ENCODE measurements around the gene TSKU.

The TSKU gene

DNA sequence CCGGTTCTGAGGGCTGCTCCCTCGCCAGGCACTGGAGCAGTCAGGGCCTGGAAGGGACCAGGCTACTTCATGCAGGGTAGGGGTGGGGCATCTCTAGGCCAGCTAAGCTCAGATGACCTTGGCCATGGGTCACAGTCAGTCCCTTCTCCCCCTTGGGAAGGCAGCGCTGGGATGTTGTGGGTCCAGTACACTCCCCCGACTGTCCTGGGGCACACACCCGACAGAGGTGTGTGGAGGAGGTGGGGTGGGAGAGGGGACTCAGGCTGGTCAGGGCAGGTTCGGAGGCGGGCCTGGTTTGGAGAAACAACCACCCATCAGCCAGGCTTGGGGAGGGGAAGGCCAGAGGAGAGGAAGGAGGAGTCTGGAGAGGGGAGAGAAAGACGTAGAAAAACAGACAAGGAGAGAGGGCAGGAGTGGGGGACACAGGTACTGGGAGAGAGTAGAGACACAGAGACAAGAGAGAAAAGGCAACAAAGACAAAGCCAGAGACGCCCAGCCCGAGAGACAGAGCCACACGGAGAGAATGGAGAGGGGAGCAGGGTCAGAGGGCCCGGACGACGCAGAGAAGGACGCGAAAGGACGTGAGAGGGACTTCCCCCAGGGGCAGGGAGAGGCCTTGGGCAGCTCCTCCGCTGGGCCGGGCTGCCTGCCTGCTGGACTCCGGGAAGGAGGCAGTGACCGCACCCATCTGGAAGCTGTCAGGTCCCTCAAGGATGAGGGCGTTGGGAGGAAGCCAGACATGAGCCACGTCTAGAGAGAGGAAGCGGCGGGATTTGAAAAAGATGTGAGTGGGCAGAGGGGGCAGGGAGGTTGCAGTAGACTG is 30.6 kb upstream of the TSKU start:
- no peak for DNase-seq

DNA sequence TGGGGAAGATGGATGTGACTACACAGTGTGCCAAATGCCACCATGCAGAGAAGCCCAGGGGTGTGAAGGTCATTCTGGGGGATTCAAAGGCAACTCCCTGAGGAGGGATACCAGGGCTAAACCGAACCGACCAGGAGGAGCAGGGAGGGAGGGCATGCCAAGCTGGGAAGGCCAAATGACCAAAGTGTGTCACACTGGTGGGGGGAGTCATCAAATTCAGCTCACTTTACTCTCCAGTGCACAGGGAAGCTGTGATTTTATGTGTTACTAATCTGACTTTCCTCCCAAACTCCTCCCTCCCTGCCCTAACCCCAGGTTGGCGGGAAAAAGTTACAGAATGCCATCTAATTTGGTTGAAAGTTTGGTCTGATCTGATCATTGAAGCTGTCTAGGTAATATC is 29.7 kb upstream of the TSKU start:
- no peak for DNase-seq

DNA sequence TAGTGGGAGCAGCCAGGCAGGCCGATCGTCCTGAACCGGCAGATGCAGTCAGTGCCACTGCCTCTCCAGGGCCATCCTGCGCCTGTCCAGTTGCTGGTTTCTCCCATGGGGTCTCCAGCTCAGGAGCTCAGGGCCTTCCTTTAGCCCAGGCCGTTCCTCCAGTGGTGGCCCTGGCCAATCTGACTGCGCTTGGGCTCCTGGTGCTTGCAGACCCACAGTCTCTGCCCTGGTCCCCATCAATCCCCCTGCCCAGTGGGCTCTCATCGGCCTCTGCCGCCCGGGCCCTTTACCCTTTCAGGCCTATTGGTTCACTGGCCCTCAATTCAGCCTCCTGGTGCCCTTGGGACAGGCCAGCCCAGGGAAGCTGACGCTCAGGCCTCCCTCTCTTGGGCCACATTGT is 29.2 kb upstream of the TSKU start:
- no peak for DNase-seq

DNA sequence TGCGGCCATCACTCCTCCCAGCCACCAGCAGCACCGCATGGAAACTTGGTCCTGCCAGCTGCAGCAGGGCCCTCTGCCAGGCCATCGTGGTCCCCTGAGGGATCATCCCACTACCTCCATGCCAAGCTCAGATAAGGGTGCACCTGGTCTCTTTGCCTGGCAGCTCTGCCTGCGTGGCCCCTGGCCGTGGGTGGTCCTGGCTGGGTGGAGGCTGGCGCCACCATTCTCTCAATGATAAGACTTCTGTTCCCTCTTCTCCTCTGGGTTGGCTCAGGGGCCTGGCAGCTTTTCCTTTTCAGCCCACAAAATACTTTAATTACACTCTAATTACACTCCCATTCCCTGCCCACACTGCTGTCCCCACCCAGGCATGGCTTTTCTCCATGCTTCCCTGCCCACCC is 26.8 kb upstream of the TSKU start:
- DNase-seq, result no peak

DNA sequence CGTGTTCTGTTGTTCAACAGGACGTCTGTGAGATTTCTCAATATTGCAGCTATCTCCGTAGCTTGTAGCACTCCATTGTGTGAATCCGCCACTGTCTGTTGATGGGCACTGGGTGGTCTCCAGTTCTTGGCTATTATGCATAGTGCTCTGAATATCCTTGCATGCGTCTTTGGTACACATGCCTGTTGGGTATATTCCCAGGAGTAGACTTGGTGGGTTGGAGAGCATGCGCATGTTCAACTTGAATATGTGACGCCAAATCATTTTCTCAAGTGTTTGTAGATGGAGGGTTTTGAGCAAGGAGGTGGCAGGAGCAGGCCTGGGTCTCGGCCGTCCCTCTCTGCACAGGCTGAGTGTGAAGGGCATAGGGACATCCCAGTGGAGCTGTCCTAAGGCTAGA is 24.8 kb upstream of the TSKU start:
- DNase-seq, result no peak

DNA sequence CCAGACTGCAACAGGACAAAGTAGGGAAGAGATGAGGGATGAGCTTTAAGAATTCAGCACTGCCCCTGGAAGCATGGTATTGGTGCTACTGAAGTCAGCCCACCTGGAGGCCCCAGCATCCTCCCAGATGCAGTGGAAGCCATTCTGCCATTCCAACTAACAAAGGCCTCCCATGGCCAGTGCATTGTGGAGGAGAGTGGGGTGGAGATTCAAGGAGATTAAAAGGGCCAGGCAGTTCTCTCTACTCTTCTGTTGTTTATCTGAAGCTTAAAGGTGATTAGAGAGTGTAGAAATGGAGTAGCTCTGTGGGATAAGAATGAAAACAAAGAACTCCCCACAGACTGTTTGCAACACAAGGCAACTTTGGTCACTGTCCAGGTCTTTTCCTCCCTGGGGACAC is 24.1 kb upstream of the TSKU start:
- DNase-seq, result no peak

DNA sequence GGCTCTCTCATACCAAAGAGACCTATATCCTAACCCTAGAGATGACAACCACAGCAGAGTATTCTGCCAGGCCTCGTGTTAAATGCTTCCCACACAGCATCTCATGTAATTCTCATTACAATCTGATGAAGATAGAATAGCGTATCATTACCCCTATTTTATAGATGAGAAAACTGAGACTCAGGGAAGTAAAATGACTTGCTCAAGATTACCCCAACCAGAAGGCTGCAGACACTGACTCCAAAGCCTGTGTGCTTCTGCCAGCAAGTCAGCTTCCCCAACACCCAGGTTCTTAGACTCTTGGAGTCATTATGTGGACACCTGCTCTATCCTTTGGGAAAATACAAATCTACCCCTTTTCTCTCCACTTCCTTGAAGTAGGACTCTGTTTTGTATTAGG is 23.6 kb upstream of the TSKU start:
- DNase-seq, result no peak

DNA sequence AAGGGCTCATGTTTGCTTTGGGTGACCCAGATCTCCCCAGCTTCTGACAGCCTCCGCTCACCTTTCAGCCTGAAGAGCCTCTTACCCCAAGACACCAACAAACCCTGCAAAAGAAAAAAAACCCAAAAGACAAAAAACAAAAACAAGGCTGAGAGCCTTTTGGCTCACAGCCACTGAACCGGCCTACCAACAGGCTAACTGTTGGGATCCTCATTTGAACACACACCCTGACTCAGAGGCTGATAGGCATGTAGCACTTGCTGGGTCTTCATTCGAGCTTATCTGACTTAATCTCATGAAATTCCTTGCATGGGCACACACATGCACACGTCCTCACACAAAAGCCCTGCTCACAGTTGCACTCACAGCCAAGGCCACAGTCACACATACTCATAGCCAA is 22.9 kb upstream of the TSKU start:
- no peak for DNase-seq

DNA sequence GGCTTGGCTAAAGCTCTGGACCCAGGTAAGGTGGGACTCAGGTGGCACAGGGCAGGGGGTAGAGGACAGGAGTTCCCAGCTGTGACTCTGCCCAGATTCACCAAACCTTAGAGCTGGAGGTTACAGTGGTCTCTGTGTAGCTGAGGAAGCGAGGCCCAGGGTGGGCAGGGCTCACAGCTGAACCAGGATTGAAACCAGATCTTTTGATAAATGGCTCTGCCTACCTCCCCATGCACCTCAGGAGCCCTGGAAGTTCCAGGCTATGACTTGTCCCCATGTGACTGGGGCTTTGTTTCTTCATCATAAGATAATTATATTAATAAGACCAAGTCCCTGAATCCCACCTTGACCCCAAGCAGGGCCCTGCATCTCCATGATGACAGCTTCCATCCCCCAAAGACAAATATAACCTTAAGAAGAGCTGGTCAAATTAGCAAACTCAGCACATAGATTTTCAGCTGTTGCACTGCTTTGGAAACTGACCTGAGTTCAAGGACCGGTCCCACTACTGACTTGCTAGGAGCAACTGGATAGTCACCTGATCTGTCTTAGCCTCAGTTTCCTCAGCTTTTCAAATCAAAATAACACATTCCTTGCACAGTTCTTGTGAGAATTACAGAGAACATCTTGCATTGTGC is 21.3 kb upstream of the TSKU start:
- DNase-seq, result no peak

DNA sequence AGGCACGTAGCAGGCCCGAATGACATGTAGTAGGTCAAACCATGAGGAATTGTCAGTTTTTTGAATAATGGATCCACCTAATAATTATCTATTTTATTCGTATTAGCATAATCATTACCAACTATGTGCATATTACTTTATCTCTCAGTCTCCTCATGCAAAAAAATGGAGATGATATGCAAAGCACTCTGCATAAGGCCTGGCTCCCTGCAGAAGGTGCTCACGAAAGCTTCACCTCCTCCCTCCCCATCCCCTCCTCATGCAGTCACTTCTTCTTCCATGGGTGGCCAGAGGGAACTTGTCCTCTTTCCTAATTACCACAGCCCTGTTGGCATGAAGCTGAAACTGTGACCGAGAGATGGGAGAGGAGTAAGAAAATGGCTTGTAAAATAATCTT is 20.8 kb upstream of the TSKU start:
- DNase-seq, result no peak

DNA sequence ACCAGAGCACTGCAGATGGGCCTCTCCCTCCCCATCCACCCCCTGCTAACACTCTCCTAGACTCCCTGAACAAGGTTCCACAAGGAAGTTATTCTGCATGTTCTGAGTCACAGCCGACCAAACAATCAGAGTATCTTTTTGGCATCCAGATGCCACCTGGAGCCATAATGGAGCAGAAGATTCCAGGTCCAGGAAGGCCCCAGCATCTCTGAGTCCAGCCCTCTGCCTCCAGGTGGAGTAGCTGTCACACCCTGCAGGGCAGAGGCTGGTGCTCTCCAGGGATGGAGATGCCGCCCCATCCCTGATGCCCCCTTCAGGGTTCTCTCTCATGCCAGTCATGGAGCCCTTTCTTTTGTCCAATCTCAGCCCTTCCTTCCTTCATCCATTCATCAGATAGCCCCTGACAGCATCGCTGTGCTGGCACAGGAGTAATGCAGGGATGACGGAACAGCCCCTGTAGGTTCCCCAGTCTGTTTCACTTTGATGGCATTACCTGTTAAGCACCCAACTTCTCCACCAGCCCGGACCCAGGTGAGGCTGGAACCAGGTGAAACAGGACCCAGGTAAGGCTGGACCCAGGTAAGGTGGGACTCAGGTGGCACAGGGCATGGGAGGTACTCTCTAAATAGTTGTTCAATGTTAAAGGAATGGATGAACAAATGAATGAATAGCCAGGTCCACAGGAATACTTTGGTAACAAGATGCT is 20.1 kb upstream of the TSKU start:
- DNase-seq, result no peak

DNA sequence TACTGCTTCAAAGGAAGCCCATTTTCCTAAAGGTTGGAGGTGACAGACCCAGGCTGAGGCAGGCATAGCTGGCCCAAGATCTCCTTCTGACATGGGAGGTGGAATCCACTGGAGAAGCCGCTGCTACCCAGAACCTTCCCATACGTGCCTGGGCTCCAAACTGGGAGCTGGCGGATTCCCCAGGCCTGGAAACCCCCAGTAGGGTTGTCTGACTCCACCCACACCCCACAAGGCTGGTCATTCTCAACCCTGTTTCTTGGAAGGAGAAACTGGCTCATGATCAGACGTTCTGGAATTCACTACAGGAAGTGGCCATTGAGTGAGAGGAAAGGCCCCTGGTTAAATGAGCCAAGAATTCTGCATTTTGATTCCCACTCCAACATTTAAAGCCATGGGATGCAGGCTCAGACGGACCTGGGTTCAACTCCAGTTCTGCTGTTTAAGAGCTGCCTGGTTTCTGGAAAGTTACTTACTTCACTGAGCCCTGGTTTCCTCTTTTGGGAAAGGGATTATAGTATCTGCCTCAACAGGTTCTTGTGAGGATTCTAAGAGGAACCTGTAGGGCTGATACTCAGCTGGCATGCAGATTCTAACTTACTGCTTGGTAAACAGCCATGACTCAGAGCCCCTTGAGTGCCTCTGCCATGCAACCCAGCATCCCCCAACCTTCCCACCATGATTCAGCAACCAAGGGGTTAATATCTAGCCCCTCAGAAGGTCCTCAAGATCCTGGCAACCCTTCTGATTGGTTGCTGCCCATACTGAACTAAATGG is 19.4 kb upstream of the TSKU start:
- DNase-seq, result peak in 15 of 51 donors; percentile 5 to 44 (median 24)

DNA sequence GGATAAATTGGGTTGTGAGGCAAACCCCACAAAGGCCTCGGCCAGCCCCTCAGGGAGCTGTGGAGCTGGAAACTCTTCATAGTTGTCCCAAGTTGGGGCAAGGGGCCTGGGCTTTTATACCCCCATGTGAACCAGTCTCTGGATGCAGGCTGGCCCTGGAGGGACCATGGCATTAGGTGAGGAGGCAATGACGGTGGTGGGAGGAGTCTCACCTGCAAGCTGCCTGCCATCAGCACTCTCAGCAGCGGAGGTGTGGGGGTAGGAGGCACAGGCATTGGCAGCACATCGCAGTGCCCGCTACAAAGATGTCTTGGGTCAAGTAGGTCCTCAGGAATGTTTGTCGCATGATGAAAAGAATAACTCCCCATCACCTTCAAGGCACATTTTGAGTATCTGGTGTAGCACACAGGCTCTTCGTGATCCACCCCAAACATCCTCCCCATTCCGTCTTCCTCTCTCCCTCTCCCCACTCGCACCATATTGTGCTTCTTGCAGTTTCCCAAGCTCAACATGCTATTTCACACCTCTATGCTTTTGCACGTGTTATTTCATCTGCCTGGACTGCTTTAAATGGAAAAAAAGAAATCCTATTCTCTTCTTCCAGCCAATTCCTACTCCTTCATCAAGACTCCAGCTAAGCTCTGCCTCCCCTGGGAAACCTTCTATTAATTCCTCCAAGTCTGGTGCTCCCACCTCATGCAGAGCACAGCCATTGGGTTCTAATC is 18.1 kb upstream of the TSKU start:
- no peak for DNase-seq

DNA sequence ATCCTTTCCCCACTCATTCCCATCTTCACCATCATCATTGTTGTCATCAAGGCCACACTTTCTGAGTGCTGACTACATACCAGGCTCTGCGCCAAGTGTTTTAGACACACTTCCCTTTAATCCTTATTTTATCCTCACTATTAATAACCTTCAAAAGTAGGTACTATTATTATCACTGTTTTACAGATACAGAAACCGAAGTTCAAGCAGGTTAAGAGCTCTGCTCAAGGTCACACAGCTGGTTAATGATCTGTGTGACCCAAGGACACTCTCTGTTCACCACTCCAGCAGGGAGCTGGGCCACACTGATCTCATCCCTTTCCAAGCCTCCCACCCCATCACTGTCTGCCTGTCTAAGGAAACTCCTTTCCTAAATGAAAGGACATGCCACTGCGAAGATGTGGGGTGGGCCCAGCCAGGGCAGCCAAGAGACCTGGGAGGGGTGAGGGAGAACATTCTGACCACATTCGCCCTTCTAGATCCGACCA is 17.2 kb upstream of the TSKU start:
- DNase-seq, result no peak

DNA sequence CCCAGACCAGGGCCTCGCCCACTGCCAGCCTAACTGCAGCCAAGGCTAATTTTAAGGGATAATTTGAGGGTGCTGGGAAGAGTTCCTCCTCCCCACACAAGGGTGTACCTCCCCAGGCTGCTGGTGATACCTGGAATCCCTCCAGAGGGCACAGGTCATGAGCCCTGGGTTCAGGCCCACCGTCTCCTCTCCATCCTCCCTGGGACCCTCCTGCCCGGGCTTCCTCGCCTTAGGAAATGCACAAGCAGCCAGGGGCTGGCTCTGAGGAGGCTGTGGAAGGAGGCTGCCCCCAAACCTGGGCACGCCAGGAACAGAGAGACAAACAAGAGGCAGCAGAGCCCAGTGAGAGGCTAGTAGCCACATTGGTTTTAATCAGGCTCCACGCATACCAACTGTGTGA is 16.6 kb upstream of the TSKU start:
- no peak for DNase-seq

DNA sequence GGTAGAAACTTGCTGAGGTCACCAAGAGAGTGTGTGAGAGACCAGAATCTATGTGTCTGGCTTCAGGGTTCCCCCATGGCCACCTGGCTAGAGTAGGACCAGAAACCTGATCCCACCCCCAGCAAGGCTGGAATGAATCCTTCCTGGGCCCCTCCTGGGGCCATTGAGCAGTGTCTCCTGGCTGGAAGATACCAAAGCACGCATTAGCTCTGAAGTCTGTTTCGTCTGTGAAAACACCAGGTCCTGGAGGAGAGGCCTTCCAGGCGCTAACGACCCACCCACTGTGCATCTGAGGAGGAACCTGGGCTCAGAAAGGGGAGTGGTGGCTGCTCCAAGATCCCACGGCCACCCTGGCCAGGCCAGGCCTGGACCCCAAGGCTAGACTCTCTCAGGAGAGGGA is 15.5 kb upstream of the TSKU start:
- DNase-seq, result no peak

DNA sequence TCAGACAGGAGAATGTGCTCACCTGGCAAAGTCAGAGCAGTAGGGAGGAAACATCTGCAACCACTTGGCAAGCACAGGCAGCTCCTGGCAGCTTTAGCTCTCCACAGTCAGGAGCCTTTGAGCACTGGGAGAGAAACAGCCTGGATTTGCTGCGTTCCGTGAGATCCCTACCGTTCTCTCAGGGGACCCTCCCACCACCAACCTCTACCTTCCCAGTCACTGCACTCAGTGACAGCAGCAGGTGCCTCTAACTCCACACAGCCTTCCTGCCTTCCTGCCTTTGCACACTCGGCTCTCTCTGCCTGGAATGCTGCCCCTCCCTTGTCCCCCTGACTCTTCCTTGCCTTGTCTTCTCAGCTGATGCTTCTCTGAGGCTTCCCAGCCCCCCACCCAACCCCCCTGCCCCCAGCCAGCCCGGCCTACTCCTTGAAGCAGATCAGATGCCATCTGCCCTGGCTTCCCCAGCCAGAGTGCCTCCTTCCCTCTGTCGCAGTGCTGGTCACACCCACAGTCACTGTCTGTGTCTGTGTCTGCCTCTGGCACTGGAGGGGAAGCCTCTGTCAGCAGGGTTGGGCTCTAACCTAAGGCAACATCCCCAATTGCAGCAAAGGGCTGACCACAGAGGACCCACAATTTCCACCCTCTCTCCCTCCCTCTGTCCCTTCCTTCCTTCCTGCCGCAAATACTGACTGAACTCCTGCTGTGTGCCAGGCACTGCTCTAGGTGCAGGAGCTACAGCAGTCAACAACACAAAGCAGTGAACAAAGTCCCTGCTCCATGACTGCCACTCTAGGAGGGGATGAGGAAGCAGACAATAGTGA is 14.9 kb upstream of the TSKU start:
- peak in 3 of 51 donors; percentile 9 to 25 (median 18) for DNase-seq

DNA sequence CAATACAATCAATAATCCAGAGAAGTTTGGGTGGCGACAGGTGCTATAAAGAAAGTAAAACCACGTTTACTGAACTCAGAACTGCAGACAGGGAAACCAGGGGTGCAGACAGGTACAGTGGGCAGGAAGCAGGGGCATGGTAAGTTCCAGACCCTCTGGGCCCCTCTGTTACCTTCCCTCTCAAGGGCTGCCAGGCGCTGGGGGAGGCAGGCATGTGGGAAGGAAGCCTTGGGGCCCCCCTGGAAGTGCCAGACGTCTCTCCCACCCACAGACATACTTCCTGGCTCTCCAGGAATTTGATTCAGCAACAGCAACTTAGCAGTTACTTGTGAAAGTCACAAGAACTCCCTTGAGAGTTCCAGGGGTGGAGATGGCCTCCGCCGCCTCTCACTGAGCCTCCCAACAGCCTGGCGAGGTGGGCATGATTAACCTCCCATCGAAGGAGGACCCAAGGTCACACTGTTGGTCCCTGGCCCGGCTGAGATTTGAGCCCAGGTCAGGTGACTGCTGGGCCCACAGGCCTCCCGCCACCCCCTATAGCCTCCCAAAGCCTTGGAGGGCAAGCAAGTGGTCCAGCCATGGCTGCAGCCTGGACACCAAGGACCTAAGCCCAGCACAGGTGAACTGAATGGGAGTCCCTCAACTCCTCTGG is 14.1 kb upstream of the TSKU start:
- DNase-seq, result no peak
